Measurements from ENCODE around the gene CCDC201.
"Not testable (repeated sequence)": the region's sequence is repeated elsewhere in the genome, so short reads cannot be mapped to it uniquely, and the experiment has no call there.

The CCDC201 gene

DNA sequence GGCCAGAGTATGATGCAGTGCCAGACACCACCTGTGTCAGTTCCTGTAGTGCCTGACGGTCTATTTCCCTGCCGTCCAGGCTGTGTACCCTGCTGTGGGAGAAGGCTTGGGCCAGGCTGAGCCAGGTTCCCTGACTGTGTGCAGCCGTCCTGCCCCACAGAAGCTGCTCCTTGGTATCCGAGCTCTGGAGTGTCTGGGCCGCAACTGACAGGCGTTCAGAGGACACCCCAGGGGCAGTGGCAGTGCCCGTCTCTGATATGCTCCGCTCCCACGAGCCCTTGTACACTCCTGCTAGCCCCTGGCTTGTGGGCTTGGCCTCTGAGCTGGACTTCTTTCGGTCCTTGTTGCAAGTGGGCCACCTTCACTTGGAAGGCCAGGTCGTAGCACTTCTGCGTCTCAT, 55.0 kb downstream of the CCDC201 start:
- not testable (repeated sequence) for DNase-seq (ENCODE audit: low spot score)

DNA sequence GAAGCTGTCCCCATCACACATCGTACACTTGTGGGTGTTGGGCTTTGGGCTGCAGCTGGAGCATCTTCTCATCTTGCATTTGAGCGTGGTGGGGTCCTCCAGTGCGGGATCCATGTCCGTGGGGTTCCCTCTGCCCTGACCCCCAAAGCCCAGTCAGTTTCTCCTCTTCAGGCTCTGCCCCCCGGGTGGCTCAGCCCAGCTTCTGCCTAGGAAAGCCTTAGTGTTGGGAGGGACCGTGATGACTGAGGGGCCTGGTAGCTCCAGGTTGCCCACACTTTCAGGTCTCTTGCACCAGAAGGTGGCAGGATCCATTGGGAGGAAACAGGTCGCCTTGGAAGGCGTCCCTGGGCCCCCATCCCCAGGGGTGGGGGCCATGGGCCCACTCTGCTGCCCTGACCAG, 55.9 kb downstream of the CCDC201 start:
- not testable (repeated sequence) for DNase-seq (ENCODE audit: low spot score)

- not testable (repeated sequence) for DNase-seq (ENCODE audit: low spot score)
Measured at GRCh38 chr7:45814216-45815118, 58.4 kb downstream of the CCDC201 start.

- not testable (repeated sequence) for DNase-seq (ENCODE audit: low spot score)
Measured at GRCh38 chr7:45813771-45814170, 59.1 kb downstream of the CCDC201 start.

DNA sequence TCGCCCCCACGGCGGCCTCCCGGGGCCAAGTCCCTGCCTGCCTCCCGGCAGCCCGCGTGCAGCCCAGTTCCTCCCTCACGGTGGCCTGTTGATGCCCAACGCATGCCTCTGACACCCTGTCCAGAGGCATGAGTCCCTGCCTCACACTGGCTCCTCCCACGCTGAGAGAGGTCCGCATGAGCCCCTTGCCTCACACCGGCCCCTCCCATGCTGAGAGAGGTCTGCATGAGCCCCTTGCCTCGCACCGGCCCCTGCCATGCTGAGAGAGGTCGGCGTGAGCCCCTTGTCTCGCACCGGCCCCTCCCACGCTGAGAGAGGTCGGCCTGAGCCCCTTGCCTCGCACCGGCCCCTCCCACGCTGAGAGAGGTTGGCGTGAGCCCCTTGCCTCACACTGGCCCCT, 59.9 kb downstream of the CCDC201 start:
- no peak for DNase-seq (ENCODE audit: low spot score)

GRCh38 chr7:45811652-45812234, 61.1 kb downstream of the CCDC201 start:
- not testable (repeated sequence) for DNase-seq (ENCODE audit: low spot score)

DNA sequence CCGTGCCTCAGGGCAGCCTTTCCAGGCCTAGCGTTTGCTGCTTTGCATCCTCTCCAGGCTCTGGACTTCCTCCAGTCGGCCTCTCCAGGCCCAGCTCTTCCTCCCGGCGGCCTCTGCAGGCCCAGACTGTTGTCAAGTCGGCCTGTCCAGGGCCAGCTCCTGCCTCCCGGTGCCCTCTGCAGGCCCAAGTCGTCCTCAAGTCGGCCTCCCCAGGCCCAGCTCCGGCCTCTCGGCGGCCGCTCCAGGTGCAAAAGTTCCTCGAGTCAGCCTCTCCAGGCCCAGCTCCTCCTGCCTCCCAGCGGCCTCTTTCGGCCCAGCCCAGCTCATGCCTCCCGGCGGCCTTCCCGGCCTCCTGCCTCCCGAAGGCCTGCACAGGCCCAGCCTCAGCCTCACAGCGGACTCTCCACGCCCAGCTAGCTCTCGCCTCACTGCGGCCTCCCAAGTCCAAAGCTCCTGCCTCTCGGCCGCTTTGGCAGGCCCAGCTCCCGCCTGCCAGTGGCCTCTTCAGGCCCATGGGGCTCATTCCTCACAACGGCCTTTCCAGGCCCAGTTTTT, 62.4 kb downstream of the CCDC201 start:
- not testable (repeated sequence) for DNase-seq (ENCODE audit: low spot score)

Small RNA genes within 50 kb of the gene (small RNA-seq; reads per million reads assigned to genes)
- 0 reads per million in 2 experiments for gene RNU6-326P
